ENCODE results near the gene LLGL1. TPM values are rescaled to one million over a fixed set of nuclear protein-coding genes. Genes with fewer than 3 reads are reported as not detected.
A peak's percentile ranks its signal among the peaks of the same experiment; 100 is the strongest.

Gene LLGL1
- total RNA-seq, 1 donor, result 40.7 TPM

DNA sequence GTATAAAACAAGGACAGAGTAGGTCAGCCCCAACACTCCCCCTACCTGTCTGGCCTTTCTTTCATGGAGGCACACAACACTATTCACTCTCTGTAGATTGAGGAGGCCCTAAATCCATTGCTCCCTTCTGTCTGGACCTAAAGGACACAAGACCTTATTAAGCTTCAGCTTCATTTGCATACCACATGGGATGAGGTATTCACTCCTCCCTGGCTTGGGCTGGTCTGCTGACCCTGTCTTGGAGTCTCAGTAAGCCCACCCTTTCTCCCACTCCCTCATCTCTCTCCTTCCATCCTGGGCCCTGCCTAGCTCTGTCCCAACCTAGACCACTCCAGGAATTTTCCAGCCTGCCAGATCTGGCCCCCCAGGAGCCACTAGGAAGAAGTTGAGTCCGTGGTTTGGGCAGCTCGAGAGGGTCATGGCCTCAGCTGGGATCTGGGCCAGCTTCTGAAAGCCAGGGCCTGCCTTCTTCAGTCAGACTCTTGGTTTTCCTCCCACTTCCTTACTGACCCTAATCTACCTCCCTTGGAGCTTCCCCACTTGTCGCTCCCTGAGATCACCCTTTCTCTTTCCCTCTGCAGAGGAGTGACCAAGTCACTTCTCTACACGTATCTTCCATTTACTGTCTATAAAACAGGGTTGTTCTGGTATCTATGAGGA is 6.5 kb upstream of the LLGL1 start:
- H3K4me3 ChIP-seq (ENCODE audit: low read depth, low read length), result no peak overlapping the region
- TF ChIP-seq, protein P1, sequence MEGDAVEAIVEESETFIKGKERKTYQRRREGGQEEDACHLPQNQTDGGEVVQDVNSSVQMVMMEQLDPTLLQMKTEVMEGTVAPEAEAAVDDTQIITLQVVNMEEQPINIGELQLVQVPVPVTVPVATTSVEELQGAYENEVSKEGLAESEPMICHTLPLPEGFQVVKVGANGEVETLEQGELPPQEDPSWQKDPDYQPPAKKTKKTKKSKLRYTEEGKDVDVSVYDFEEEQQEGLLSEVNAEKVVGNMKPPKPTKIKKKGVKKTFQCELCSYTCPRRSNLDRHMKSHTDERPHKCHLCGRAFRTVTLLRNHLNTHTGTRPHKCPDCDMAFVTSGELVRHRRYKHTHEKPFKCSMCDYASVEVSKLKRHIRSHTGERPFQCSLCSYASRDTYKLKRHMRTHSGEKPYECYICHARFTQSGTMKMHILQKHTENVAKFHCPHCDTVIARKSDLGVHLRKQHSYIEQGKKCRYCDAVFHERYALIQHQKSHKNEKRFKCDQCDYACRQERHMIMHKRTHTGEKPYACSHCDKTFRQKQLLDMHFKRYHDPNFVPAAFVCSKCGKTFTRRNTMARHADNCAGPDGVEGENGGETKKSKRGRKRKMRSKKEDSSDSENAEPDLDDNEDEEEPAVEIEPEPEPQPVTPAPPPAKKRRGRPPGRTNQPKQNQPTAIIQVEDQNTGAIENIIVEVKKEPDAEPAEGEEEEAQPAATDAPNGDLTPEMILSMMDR (IDR thresholded peaks at IDR 0.05; ENCODE audit: insufficient read depth, low read length), result no peak
- DNase-seq (ENCODE audit: low read depth), result peak; percentile 71

DNA sequence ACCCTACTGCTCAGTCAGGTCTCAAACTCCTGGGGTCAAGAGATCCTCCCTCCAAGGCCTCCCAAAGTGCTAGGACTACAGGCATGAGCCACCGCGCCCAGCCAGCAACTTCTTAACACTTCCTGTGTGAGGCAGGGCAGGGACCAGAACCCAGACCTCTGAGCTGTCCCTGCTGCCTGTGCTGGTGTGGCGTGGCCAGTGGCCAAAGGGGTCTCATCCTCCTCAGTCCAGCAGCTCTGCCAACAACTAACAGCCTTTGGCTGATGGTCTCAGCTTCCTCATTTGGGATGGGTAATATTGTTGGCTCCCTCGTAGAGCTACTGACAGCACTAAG is 1.4 kb upstream of the LLGL1 start:
- TF ChIP-seq, protein P1 (IDR thresholded peaks at IDR 0.05; ENCODE audit: insufficient read depth, low read length), result no peak
- H3K4me3 ChIP-seq (ENCODE audit: low read depth, low read length), result no peak overlapping the region
- no peak for DNase-seq (ENCODE audit: low read depth)

DNA sequence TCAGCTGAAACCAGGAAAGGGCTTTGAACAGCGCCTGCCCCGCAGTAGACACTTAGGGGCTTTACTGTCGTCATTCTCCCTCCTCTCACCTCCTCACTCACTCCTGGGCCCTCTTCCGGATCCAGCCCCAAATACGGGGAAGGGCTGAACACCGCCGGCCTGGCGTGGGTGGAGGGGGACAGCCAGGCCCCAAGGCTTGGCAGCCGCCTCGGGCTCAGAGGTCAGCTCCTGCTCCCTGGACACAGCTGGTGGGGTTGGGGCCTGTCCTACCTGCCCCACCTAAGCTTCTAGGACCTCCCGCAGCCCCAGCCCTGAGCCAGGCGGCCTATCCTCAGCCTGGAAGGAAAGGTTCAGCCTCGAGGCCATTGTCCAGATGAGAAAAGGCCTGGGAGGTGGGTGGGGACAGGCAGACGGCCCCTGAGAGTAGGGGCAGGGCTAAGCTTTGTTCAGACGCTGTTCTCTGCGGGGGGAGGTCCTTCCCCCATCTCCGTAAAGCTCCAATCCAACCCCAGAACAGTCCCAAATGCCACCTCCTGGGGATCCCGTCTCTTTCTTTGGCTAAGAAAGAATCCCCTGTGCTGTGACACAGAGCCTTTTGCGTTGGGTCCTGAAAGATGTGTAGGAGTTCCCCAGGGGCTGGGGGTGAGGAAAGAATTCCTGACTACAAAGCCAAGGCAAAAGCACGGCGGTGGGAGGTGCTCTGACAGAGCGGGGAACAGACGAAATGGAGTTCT is 881 bp upstream of the LLGL1 start:
- TF ChIP-seq, protein P1 (IDR thresholded peaks at IDR 0.05; ENCODE audit: insufficient read depth, low read length), result no peak
- peak overlapping the region; percentile 56 for H3K4me3 ChIP-seq (ENCODE audit: low read depth, low read length)
- DNase-seq (ENCODE audit: low read depth), result peak; percentile 35

DNA sequence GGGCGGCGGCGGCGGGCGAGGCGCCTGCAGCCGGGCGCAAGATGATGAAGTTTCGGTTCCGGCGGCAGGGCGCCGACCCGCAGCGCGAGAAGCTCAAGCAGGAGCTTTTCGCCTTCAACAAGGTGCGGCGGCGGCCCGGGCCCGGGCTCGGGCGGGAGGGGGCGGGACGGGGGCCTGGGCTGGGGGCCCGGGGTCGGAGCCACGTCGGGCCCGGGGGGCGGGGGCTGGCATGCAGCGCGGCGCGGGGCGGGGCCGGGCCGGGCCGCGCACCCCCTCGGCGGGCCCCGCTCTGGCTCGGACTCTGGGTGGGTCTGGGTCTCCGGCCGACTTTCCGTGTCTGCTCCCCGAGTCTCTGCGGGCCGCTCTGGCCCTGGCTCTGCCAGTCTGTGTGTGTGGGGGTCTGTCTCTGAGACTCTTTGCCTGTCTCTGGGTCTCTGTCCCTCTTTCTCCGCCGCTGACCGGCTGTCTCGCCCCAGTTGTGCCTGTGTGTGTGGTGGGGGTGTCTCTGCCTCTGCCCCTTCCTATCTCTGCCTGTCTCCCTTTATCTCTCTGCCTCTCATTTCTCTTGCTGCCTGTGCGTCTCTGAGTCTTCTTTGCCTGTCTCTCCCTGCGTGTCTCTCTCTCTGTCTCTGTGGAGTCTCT is 328 bp downstream of the LLGL1 start:
- peak overlapping the region; percentile 94 for H3K4me3 ChIP-seq (ENCODE audit: low read depth, low read length)
- DNase-seq (ENCODE audit: low read depth), result no peak
- TF ChIP-seq, protein P1 (IDR thresholded peaks at IDR 0.05; ENCODE audit: insufficient read depth, low read length), result no peak

DNA sequence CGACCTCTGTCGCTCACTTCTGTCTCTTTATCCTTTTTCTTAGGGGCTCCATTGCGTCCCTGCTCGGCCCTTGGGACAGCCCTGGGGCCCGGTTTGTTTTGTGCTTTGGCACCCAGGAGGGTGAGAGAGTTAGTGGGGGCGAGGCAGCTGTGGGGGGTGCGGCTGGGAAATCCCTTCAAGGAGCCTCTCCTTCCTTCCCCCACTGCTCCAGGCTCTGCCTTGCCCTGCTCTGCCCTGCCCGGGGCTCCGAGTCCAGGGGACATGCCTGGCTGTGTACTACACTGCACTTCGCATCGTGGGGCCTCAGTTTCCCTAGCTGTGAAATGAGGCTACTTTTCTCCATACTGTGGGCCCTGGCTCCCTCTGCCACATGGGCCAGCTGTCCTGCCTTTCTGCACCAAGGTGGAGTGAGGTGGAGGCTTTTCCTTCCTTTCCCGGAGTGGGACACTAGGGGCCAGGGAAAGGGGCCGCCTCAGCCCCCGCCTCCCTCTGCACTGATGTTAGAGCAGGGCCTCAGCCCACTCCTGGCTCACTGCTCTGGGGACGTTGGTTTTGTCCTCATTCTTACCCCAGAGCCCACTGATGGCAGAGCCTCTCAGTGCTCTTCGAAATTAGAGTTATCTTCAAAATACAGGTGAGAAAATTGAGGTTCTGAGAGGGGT is 980 bp downstream of the LLGL1 start:
- TF ChIP-seq, protein P1 (IDR thresholded peaks at IDR 0.05; ENCODE audit: insufficient read depth, low read length), result no peak

DNA sequence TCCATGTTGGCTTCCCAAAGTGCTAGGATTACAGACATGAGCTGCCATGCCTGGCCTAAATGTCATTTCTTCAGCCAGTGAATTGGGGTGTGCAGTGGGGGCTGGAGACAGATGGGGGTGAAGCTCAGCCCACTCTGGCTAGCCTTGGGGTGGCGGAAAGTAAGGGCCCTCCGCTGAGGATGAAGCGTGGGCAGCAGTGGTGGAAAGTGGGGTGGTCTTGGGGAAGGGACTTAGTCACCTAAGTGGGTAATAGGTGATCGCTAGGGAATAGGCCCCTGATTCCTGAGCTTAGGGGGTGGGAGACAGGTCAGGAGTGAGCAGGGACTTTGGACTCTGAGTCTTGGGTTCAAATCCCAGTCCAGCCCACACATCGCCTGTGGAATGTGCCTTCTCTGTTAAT is 2.2 kb downstream of the LLGL1 start:
- no peak for DNase-seq (ENCODE audit: low read depth)
- H3K4me3 ChIP-seq (ENCODE audit: low read depth, low read length), result no peak overlapping the region
- TF ChIP-seq, protein P1 (IDR thresholded peaks at IDR 0.05; ENCODE audit: insufficient read depth, low read length), result no peak

More for the DNA sequence above, 980 bp downstream of the LLGL1 start:
- H3K4me3 ChIP-seq (ENCODE audit: low read depth, low read length), result peak overlapping the region; percentile 94
- no peak for DNase-seq (ENCODE audit: low read depth)

All from fibroblast of the aortic adventitia (primary cell).